Astrocyte (in vitro differentiated cells and primary cell): ENCODE data around the gene SLC9A3. TPM values are rescaled to one million over a fixed set of nuclear protein-coding genes. Genes with fewer than 3 reads are reported as not detected.

Experiments used
- DNase-seq: peaks from one replicate; pipeline ENCODE4 v3.0.0-alpha.2; 2010; ENCODE audit warnings: low read depth
- FAIRE-seq: peaks from 2 replicates; lab custom pipeline; 2011; peaks lifted over from hg19 to GRCh38; lab: Jason Lieb, UNC
- H2AFZ ChIP-seq: 2 replicates; pipeline ENCODE4 v1.6.0; 2012; ENCODE audit warnings: low read depth, low read length, inconsistent platforms
- H3K27ac ChIP-seq: 2 replicates; pipeline ENCODE4 v1.5.1; 2011; ENCODE audit warnings: low read depth, low read length, inconsistent platforms
- H3K27me3 ChIP-seq: 2 replicates; pipeline ENCODE4 v1.6.0; 2011; ENCODE audit warnings: low read length, inconsistent platforms; ENCODE audit not compliant: insufficient read depth
- H3K36me3 ChIP-seq: 2 replicates; pipeline ENCODE4 v1.5.1; 2011; ENCODE audit warnings: low read length, inconsistent platforms; ENCODE audit not compliant: insufficient read depth
- H3K4me1 ChIP-seq: 2 replicates; pipeline ENCODE4 v1.5.1; 2011; ENCODE audit warnings: low read length, inconsistent platforms; ENCODE audit not compliant: insufficient read depth
- H3K4me2 ChIP-seq: 2 replicates; pipeline ENCODE4 v1.6.0; 2012; ENCODE audit warnings: low read length, inconsistent platforms
- H3K4me3 ChIP-seq: 2 replicates; pipeline ENCODE4 v1.5.1; 2011; ENCODE audit warnings: low read depth, mild to moderate bottlenecking, low read length, inconsistent platforms; ENCODE audit not compliant: insufficient read depth
- H3K79me2 ChIP-seq: 2 replicates; pipeline ENCODE4 v1.6.0; 2012; ENCODE audit warnings: mild to moderate bottlenecking, low read length, inconsistent platforms; ENCODE audit not compliant: insufficient read depth
- H3K9ac ChIP-seq: 2 replicates; pipeline ENCODE4 v1.6.0; 2012; ENCODE audit warnings: mild to moderate bottlenecking, low read length, inconsistent platforms
- H3K9me3 ChIP-seq: 2 replicates; pipeline ENCODE4 v1.5.1; 2012; ENCODE audit warnings: low read depth, mild to moderate bottlenecking, low read length, inconsistent platforms; ENCODE audit not compliant: insufficient read depth
- H4K20me1 ChIP-seq: 2 replicates; pipeline ENCODE4 v1.6.0; 2012; ENCODE audit warnings: low read length, inconsistent platforms; ENCODE audit not compliant: insufficient read depth
- H3K27ac Mint-ChIP-seq: one replicate; pipeline ENCODE4 v1.8.0; 2021; ENCODE audit warnings: mild to moderate bottlenecking, mixed read lengths; ENCODE audit not compliant: unreplicated experiment
- H3K27me3 Mint-ChIP-seq: one replicate; pipeline ENCODE4 v1.8.0; 2021; ENCODE audit warnings: low read depth, mixed read lengths; ENCODE audit not compliant: unreplicated experiment
- H3K36me3 Mint-ChIP-seq: one replicate; pipeline ENCODE4 v1.8.0; 2021; ENCODE audit warnings: low read depth, mixed read lengths; ENCODE audit not compliant: unreplicated experiment
- H3K4me1 Mint-ChIP-seq: one replicate; pipeline ENCODE4 v1.8.0; 2021; ENCODE audit warnings: low read depth, mixed read lengths; ENCODE audit not compliant: unreplicated experiment
- H3K4me3 Mint-ChIP-seq: one replicate; pipeline ENCODE4 v1.8.0; 2021; ENCODE audit warnings: mild to moderate bottlenecking, moderate library complexity, mixed read lengths; ENCODE audit not compliant: unreplicated experiment
- H3K9me3 Mint-ChIP-seq: one replicate; pipeline ENCODE4 v1.8.0; 2021; ENCODE audit warnings: mild to moderate bottlenecking, mixed read lengths; ENCODE audit not compliant: unreplicated experiment
- CTCF ChIP-seq: IDR thresholded peaks from 2 replicates; pipeline ENCODE4 v1.5.1; 2011; ENCODE audit warnings: low read depth, mild to moderate bottlenecking, inconsistent platforms, low read length, moderate library complexity; ENCODE audit not compliant: insufficient read depth
- EZH2 ChIP-seq: IDR thresholded peaks from 2 replicates; pipeline ENCODE4 v1.6.1; 2012; ENCODE audit warnings: mild to moderate bottlenecking, low read length, inconsistent platforms; ENCODE audit not compliant: insufficient read depth
- total RNA-seq: library from RNA; stranded (reverse); gene quantifications from 2 replicates; pipeline ENCODE4 v1.2.1, GENCODE V29; 2021

SLC9A3 gene
- total RNA-seq, 1 donor from 2014 or later: 1.0 TPM

- no peaks in the 10 kb centered on the region for H3K4me1 Mint-ChIP-seq
- no peak for TF ChIP-seq EZH2
- no peak for TF ChIP-seq CTCF
- no peak overlapping the region for H3K4me3 Mint-ChIP-seq
- Histone ChIP-seq H3K36me3 (no peaks in the 10 kb centered on the region), H3K4me2 (no peak overlapping the region), H3K9me3 (no peaks in the 10 kb centered on the region), H3K27ac (no peak overlapping the region), H3K4me3 (no peak overlapping the region), H3K79me2 (no peaks in the 10 kb centered on the region), H3K4me1 (no peaks in the 10 kb centered on the region), H2AFZ (no peak overlapping the region), H3K27me3 (no peaks in the 10 kb centered on the region), H3K9ac (no peak overlapping the region), H4K20me1 (no peaks in the 10 kb centered on the region)
- FAIRE-seq: no peak
- no peaks in the 10 kb centered on the region for H3K36me3 Mint-ChIP-seq
- H3K27me3 Mint-ChIP-seq: peaks cover 13% of the 10 kb centered on the region
- no peak for DNase-seq
- H3K27ac Mint-ChIP-seq: no peak overlapping the region
- no peaks in the 10 kb centered on the region for H3K9me3 Mint-ChIP-seq
Measured at GRCh38 chr5:483434-484140, 40.7 kb downstream of the SLC9A3 start.

DNA sequence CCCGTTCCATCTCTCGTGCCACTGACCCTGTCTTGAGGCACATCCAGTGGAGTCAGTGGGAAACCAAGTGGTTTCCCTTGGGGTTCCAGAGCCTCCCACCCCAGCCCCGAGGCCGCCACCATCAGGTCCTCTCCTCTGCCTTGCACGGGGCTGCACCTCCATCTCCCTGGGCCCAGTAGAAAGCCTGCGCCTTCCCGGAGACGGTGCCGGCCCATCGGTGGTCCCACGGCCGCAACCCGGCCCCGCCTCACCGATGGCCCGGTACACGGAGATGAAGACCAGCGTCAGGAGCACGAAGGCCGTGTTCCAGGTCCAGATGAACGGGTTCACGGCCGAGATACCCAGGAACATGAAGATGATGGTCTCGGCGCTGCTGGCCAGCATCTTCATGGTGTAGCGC, 41.2 kb downstream of the SLC9A3 start:
- no peak overlapping the region for H3K27ac Mint-ChIP-seq
- Histone ChIP-seq H3K27ac (no peak overlapping the region), H3K27me3 (no peaks in the 10 kb centered on the region), H3K4me2 (no peak overlapping the region), H3K4me1 (no peaks in the 10 kb centered on the region), H4K20me1 (no peaks in the 10 kb centered on the region), H3K9me3 (no peaks in the 10 kb centered on the region), H3K36me3 (no peaks in the 10 kb centered on the region), H3K79me2 (no peaks in the 10 kb centered on the region), H3K9ac (no peak overlapping the region), H2AFZ (no peak overlapping the region), H3K4me3 (no peak overlapping the region)
- no peaks in the 10 kb centered on the region for H3K36me3 Mint-ChIP-seq
- DNase-seq: no peak
- H3K4me1 Mint-ChIP-seq: no peaks in the 10 kb centered on the region
- FAIRE-seq: no peak
- H3K9me3 Mint-ChIP-seq: no peaks in the 10 kb centered on the region
- no peak overlapping the region for H3K4me3 Mint-ChIP-seq
- H3K27me3 Mint-ChIP-seq: peaks cover 13% of the 10 kb centered on the region
- TF ChIP-seq EZH2 (no peak), CTCF (no peak)

DNA sequence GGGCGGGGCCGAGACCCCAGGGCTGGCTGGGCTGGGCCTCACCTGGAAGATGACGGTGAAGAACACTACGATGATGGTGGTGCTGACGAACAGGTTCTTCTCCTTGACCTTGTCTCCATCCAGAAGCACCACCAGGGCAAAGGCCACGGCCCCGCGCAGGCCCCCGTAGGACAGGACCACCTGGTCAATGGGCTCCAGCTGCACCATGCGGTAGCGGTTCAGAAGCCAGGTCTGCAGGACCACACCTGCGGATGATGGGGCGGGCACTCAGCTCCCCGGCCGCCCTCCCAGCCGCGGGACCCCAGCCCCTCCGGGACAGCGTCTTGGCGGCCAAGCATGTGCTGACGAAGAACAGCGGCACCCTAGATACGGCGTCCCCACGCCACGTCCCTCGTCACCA, 41.7 kb downstream of the SLC9A3 start:
- Histone ChIP-seq H3K27ac (no peak overlapping the region), H3K9me3 (no peaks in the 10 kb centered on the region), H3K9ac (no peak overlapping the region), H3K36me3 (no peaks in the 10 kb centered on the region), H3K4me3 (no peak overlapping the region), H3K4me1 (no peaks in the 10 kb centered on the region), H3K79me2 (no peaks in the 10 kb centered on the region), H3K27me3 (no peaks in the 10 kb centered on the region), H4K20me1 (no peaks in the 10 kb centered on the region), H3K4me2 (no peak overlapping the region), H2AFZ (no peak overlapping the region)
- TF ChIP-seq CTCF (no peak), EZH2 (no peak)
- FAIRE-seq: no peak
- peaks cover 1% of the 10 kb centered on the region for H3K36me3 Mint-ChIP-seq
- H3K4me1 Mint-ChIP-seq: no peaks in the 10 kb centered on the region
- no peak for DNase-seq
- no peaks in the 10 kb centered on the region for H3K9me3 Mint-ChIP-seq
- H3K27me3 Mint-ChIP-seq: peaks cover 10% of the 10 kb centered on the region
- no peak overlapping the region for H3K27ac Mint-ChIP-seq
- H3K4me3 Mint-ChIP-seq: no peak overlapping the region
